WTC11 (cell line): ENCODE data around the gene BACE2.

Experiments used
- MYBL2 ChIP-seq: sonication (generic); formaldehyde crosslinking; IDR thresholded peaks from 2 replicates; pipeline ENCODE4 v1.8.1; 2023; ENCODE audit warnings: mild to moderate bottlenecking, moderate library complexity, missing genetic modification reagents
- NFE2L1 ChIP-seq: sonication (generic); formaldehyde crosslinking; IDR thresholded peaks from 2 replicates; pipeline ENCODE4 v1.8.1; 2023; ENCODE audit warnings: missing genetic modification reagents
- TEAD4 ChIP-seq: sonication (generic); formaldehyde crosslinking; IDR thresholded peaks from 2 replicates; pipeline ENCODE4 v1.8.0; 2022; ENCODE audit warnings: mild to moderate bottlenecking, missing genetic modification reagents
- TF ChIP-seq, protein P1 (sequence below): sonication (generic); formaldehyde crosslinking; IDR thresholded peaks from 2 replicates; pipeline ENCODE4 v1.8.0; 2022; ENCODE audit warnings: mild to moderate bottlenecking, missing genetic modification reagents

DNA sequence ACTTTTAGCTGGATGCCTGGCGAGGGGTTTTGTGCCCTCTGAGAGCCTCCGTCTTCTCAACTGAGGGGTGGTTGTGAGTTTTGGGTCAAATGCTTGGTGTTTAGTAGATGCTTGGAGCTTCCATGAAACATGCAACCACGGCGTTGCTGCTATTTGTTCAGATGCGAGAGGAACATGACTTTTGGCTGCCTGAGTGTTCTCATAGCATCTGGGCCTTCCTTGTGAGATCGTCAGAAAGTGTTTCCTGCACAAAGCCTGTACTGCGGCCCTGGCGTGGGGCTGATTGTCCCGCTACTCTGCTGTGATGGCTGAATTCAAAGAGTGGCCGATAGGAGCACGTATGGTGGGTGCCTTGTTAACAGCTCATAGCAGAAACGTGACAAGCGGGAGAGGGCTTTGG is 78.8 kb downstream of the BACE2 start:
- TF ChIP-seq, protein P1, sequence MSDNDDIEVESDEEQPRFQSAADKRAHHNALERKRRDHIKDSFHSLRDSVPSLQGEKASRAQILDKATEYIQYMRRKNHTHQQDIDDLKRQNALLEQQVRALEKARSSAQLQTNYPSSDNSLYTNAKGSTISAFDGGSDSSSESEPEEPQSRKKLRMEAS (CRISPR knock-in tag): no peak
- TF ChIP-seq NFE2L1 (CRISPR knock-in tag) (no peak), MYBL2 (CRISPR knock-in tag) (no peak), TEAD4 (CRISPR knock-in tag) (no peak)
